MCF 10A (cell line): ENCODE data around the gene PIEZO2. TPM values are rescaled to one million over a fixed set of nuclear protein-coding genes. Genes with fewer than 3 reads are reported as not detected.

Experiments used
- BruUV-seq: library from RNA; stranded (reverse); fragments of 400-500 nt; replicated peaks from 2 replicates; lab custom pipeline; 2021; lab: Mats Ljungman, UMichigan
- CTCF ChIA-PET: fragments of 300-600 bp; sonication (Branson Sonifier 250); formaldehyde crosslinking; extraction: SDS; loops from one replicate; lab custom pipeline; 2021; ENCODE audit warnings: antibody characterized with exemption, inconsistent platforms; lab: Yijun Ruan, JAX
- POLR2A ChIA-PET: fragments of 300-600, 350-650 bp; sonication (Branson Sonifier 250); formaldehyde crosslinking; extraction: SDS; loops from one replicate; lab custom pipeline; 2020; ENCODE audit warnings: antibody characterized with exemption, inconsistent platforms; lab: Yijun Ruan, JAX
- DNase-seq: peaks from one replicate; pipeline ENCODE4 v3.0.0-alpha.2; 2018; ENCODE audit not compliant: unreplicated experiment
- H3K27ac Mint-ChIP-seq: one replicate; pipeline ENCODE4 v1.8.0; 2022; ENCODE audit warnings: mild to moderate bottlenecking, low read depth, mixed read lengths; ENCODE audit not compliant: unreplicated experiment
- H3K27me3 Mint-ChIP-seq: one replicate; pipeline ENCODE4 v1.8.0; 2022; ENCODE audit warnings: mixed read lengths; ENCODE audit not compliant: insufficient read depth, unreplicated experiment
- H3K36me3 Mint-ChIP-seq: one replicate; pipeline ENCODE4 v1.8.0; 2022; ENCODE audit warnings: mild to moderate bottlenecking, moderate library complexity, mixed read lengths; ENCODE audit not compliant: insufficient read depth, unreplicated experiment
- H3K4me1 Mint-ChIP-seq: one replicate; pipeline ENCODE4 v1.8.0; 2022; ENCODE audit warnings: mixed read lengths; ENCODE audit not compliant: insufficient read depth, unreplicated experiment
- H3K4me3 Mint-ChIP-seq: one replicate; pipeline ENCODE4 v1.8.0; 2022; ENCODE audit warnings: mild to moderate bottlenecking, moderate library complexity, mixed read lengths; ENCODE audit not compliant: unreplicated experiment
- H3K9me3 Mint-ChIP-seq: one replicate; pipeline ENCODE4 v1.8.0; 2022; ENCODE audit warnings: mixed read lengths; ENCODE audit not compliant: unreplicated experiment
- CTCF ChIP-seq: fragments of 200-600 bp; IDR thresholded peaks from one replicate; pipeline ENCODE4 v1.8.0; 2022; ENCODE audit warnings: antibody characterized with exemption, mild to moderate bottlenecking; ENCODE audit not compliant: unreplicated experiment
- intact Hi-C: fragments of 100-400 bp; cut with micrococcal nuclease; formaldehyde crosslinking; loops from 2 replicates; pipeline ENCODE4 v1.14.1; 2022
- total RNA-seq: library from RNA; stranded (reverse); gene quantifications from 2 replicates; pipeline ENCODE4 v1.2.3, GENCODE V29; 2022

PIEZO2 gene
- total RNA-seq, 1 experiment from 2014 or later: 0.49 TPM

GRCh38 chr18:10842861-10843260 is 306.5 kb downstream of the PIEZO2 start:
- DNase-seq: no peak
- TF ChIP-seq CTCF: no peak
- no peak overlapping the region for H3K27ac Mint-ChIP-seq
- ChIA-PET CTCF (interaction anchor here (0.7 to 1.8 kb wide), 4 partner anchors 8 to 313 kb away, joined by 3 to 8 read pairs (median 4); no protein-coding TSS in a partner anchor), POLR2A (interaction anchor here (0.6 kb wide), 1 partner anchor 84 kb away, joined by 3 read pairs; no protein-coding TSS in a partner anchor)
- H3K4me1 Mint-ChIP-seq: no peaks in the 10 kb centered on the region
- BruUV-seq: no TSS peak
- H3K9me3 Mint-ChIP-seq: no peaks in the 10 kb centered on the region
- intact Hi-C loops: no loop called here
- H3K36me3 Mint-ChIP-seq: no peaks in the 10 kb centered on the region
- H3K27me3 Mint-ChIP-seq: no peaks in the 10 kb centered on the region
- H3K4me3 Mint-ChIP-seq: no peak overlapping the region

- no peak overlapping the region for H3K27ac Mint-ChIP-seq
- ChIA-PET CTCF (interaction anchor here (1.0 to 1.8 kb wide), 2 partner anchors 199 to 283 kb away, joined by 3 to 8 read pairs; no protein-coding TSS in a partner anchor), POLR2A (no interaction called here)
- intact Hi-C loops: no loop called here
- H3K36me3 Mint-ChIP-seq: no peaks in the 10 kb centered on the region
- no peaks in the 10 kb centered on the region for H3K4me1 Mint-ChIP-seq
- no peak overlapping the region for H3K4me3 Mint-ChIP-seq
- no peak for DNase-seq
- H3K27me3 Mint-ChIP-seq: no peaks in the 10 kb centered on the region
- no peaks in the 10 kb centered on the region for H3K9me3 Mint-ChIP-seq
- TF ChIP-seq CTCF: no peak
- no TSS peak for BruUV-seq
These were observed 307.0 kb downstream of the PIEZO2 start for GRCh38 chr18:10842371-10842770.

GRCh38 chr18:10841203-10841602 is 308.2 kb downstream of the PIEZO2 start:
- no peaks in the 10 kb centered on the region for H3K36me3 Mint-ChIP-seq
- TF ChIP-seq CTCF: no peak
- intact Hi-C loops: no loop called here
- DNase-seq: no peak
- BruUV-seq: no TSS peak
- H3K4me1 Mint-ChIP-seq: no peaks in the 10 kb centered on the region
- no peaks in the 10 kb centered on the region for H3K9me3 Mint-ChIP-seq
- CTCF ChIA-PET: interaction anchor here (0.6 to 1.7 kb wide), 6 partner anchors 10 to 333 kb away, joined by 3 to 7 read pairs (median 5); no protein-coding TSS in a partner anchor
- no peaks in the 10 kb centered on the region for H3K27me3 Mint-ChIP-seq
- H3K4me3 Mint-ChIP-seq: no peak overlapping the region
- H3K27ac Mint-ChIP-seq: no peak overlapping the region
- POLR2A ChIA-PET: interaction anchor here (1.0 to 1.1 kb wide), 2 partner anchors 18 to 21 kb away, joined by 3 read pairs; no protein-coding TSS in a partner anchor

GRCh38 chr18:10840743-10841142 is 308.6 kb downstream of the PIEZO2 start:
- no peak overlapping the region for H3K27ac Mint-ChIP-seq
- H3K4me3 Mint-ChIP-seq: no peak overlapping the region
- H3K9me3 Mint-ChIP-seq: no peaks in the 10 kb centered on the region
- TF ChIP-seq CTCF: no peak
- H3K27me3 Mint-ChIP-seq: no peaks in the 10 kb centered on the region
- no TSS peak for BruUV-seq
- no peak for DNase-seq
- intact Hi-C loops: no loop called here
- ChIA-PET CTCF (interaction anchor here (1.3 to 1.7 kb wide), 4 partner anchors 10 to 314 kb away, joined by 5 to 7 read pairs (median 6); no protein-coding TSS in a partner anchor), POLR2A (interaction anchor here (0.5 to 1.1 kb wide), 4 partner anchors 17 to 211 kb away, joined by 3 read pairs; no protein-coding TSS in a partner anchor)
- H3K4me1 Mint-ChIP-seq: no peaks in the 10 kb centered on the region
- H3K36me3 Mint-ChIP-seq: no peaks in the 10 kb centered on the region
